Amniotic stem cell (primary cell): ENCODE data around the gene SLC35E4.
"Not testable (repeated sequence)": the region's sequence is repeated elsewhere in the genome, so short reads cannot be mapped to it uniquely, and the experiment has no call there.

Source experiments
- DNase-seq: peaks from one replicate; lab custom pipeline; 2025; lab: John Stamatoyannopoulos, UW

Gene SLC35E4

GRCh38 chr22:30611197-30611596 is 24.4 kb upstream of the SLC35E4 start:
- no peak for DNase-seq

DNA sequence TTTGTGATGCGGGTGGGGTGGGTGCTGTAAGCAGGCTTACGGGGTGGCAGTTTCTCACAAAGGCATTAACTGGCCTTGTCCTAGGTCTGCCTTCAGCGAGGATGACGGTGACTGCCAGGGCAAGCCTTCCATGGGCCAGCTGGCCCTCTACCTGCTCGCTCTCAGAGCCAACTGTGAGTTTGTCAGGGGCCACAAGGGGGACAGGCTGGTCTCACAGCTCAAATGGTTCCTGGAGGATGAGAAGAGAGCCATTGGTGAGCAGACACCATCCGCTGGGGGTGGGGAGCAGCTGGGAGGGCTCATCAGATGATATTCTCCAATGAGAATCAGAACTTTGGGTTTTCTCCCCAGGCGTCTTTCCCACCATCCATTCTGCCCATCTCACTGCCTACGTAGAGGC is 22.8 kb upstream of the SLC35E4 start:
- no peak for DNase-seq

GRCh38 chr22:30614268-30614667 is 21.3 kb upstream of the SLC35E4 start:
- DNase-seq, result no peak

DNA sequence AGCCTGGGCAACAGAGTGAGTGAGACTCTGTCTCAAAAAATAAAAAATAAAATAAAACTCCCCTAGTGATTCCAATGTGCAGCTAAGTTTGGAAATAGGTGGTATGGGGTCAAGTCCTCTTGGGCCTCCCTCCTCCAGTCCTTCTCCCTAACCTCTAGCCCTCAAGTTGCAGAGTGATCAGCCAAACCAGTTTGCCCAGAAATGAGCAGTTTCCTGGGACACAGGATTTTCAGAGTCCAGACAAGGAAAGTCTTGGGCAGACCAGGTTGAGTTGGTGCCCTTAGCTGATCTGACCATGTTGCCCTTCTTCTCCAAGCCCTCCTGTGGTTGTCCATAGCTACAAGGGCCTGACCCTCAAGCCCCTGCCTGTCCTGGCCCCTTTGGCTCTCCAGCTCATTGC is 20.7 kb upstream of the SLC35E4 start:
- DNase-seq, result no peak

- no peak for DNase-seq
Measured at GRCh38 chr22:30615543-30615954, 20.0 kb upstream of the SLC35E4 start.

- DNase-seq, result no peak
Measured at GRCh38 chr22:30617819-30618218, 17.8 kb upstream of the SLC35E4 start.

- DNase-seq, result not testable (repeated sequence)
Measured at GRCh38 chr22:30619909-30620308, 15.7 kb upstream of the SLC35E4 start.

- DNase-seq, result no peak
Measured at GRCh38 chr22:30626413-30626812, 9.2 kb upstream of the SLC35E4 start.

DNA sequence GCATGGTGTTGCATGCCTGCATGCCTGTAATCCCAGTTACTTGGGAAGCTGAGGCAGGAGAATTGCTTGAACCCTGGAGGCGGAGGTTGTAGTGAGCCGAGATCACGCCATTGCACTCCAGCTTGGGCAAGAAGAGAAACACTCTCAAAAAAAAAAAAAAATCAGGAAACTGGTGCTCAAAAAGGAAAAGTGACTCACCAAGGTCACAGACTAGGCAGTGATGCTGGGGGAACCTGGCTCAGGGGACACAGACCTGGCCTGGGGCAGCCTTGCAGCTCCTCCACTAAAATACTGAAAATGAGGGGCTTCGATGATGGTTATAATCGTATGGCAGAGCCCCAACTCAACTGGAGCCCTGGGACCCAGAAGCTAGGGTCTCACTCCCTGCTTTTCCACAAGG is 8.1 kb upstream of the SLC35E4 start:
- DNase-seq, result no peak

DNA sequence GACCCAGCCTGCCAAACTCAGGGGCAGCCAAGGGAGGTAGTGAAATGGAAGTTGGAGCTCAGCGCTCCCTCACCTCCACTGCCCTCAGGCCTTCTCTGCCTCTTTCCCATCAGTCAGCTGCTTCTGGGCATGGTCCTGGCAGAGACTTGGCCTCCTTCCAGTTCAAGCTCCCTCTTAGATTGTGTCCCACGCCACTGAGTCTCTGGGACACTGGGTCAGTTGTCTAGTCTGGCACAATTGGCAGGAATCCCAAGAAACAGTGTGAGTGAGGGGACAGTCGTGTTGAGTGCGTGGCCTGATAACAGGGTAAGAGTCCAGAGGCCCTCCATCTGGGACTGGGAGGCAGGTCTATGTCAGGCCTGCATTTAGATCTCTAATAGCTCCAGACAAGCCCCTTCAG is 7.1 kb upstream of the SLC35E4 start:
- no peak for DNase-seq

GRCh38 chr22:30631469-30631868 is 4.1 kb upstream of the SLC35E4 start:
- not testable (repeated sequence) for DNase-seq

DNA sequence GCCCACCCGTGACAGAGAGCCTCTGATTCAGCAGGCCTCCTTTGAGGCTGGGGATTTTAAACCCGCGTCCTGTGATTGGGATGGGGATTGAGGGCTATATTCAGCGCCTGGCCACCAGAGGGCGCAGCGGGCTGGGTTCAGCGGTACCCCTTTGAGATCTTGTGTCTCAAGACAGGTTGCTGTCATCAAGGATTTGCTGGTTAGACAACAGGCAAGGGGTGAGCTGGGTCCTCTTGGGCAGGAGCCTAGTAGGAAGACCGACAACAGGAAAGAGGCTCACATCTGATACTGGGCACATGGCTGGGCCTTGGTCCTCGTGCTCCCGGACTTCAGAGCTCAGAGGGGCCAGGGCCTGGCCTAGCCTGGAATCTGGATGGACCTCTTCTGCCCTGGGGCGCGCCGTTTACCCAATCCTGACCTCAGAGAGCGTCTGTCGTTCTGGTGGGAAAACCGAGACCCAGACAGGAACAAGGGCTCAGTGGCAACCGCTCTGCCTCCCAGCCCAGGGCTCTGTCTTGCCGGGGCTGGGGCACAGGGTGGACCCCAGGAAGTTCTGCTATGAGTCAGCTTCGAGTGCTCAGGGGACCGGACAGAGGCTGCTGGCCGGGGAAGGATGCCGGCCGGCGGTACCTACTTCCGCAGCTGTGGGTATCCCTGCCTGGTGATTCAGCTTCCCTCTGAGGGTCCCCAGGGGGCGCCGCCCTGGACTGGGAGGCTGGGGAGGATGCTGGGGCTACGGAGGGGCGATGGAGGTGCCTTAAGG is 929 bp upstream of the SLC35E4 start:
- DNase-seq, result peak; percentile 72

GRCh38 chr22:30636226-30637077 is 871 bp downstream of the SLC35E4 start:
- DNase-seq, result no peak

DNA sequence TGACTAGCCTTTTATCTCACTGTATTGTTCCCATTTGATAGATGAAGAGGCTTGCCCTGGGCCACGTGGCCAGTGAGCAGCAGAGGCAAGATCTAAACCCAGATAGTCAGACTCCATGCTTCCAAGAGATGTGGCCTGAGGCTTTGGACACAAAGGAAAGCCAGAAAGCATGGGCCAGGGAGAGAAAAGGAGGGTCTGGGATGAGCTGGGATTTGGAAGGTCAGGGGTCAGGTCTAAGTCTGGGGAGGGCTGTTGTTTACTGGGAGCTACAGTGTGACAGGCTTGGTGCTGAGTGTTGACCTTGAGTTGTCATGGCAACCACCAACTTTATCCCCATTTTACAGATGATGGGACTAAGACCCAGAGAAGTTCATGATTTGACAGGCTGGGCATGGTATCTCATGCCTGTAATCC is 2.1 kb downstream of the SLC35E4 start:
- DNase-seq, result no peak

- no peak for DNase-seq
Measured at GRCh38 chr22:30640361-30640760, 4.8 kb downstream of the SLC35E4 start.

DNA sequence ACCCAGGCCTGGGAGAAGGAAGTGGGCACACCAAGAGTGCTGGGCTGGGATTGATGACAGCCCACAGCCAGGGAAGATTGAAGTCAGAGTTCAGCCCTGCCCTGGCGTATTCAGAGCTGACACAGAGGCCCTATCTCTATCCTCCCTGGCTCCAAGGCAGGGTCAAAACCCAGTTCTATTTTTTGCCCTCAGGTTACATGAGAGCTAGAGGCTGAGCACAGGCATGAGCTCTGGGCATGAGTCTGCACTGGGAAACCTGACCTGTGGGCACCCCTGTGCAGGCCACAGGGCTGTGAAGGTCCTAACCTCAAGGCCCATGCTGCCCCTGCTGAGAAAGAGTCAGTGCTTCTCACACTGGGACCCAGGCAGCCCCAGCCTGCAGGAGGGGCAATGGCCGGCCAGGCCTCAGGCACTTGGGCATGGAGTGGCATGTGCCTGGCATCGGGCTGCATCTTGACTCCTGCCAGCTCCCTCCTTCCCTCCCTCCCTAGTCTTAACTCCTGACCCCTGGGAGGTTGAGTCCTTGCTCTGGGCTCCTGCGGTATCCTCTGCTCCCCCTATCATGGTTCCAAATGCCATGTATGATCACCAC is 5.4 kb downstream of the SLC35E4 start:
- DNase-seq, result no peak

GRCh38 chr22:30643055-30643875 is 7.7 kb downstream of the SLC35E4 start:
- no peak for DNase-seq

DNA sequence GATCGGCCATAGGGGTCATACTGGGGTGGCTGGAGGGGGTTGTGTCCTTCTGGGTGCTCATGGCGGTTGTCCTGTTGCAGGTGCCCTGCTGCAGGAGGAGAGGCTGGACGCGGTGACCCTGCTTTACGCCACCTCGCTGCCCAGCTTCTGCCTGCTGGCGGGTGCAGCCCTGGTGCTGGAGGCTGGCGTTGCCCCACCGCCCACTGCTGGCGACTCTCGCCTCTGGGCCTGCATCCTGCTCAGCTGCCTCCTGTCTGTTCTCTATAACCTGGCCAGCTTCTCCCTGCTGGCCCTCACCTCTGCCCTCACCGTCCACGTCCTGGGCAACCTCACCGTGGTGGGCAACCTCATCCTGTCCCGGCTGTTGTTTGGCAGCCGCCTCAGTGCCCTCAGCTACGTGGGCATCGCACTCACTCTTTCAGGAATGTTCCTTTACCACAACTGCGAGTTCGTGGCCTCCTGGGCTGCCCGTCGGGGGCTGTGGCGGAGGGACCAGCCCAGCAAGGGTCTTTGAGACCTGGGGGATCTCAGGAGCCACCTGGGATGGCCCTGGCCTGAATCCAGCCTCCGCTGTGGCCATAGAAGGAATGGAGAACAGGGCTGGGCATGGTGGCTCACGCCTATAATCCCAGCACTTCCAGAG is 11.1 kb downstream of the SLC35E4 start:
- DNase-seq, result no peak

DNA sequence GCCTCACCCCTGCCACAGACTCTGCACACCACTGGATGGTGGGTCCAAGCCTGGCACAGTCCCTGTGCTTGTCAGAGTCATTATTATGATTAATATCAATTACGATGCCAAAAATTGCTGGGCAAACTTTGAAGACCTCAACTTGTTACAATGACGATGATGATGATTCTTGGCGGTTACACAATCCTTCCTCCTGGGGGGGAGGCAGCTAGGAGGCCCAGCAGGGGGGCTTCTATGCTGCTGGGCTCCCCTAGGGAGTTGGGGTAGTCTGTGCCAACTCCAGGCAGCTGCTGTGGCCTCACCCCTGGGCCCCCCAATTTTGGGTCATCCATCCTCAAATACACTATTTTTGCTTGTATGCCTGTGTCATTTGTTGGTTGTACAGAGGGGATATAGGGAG is 12.0 kb downstream of the SLC35E4 start:
- DNase-seq, result no peak

DNA sequence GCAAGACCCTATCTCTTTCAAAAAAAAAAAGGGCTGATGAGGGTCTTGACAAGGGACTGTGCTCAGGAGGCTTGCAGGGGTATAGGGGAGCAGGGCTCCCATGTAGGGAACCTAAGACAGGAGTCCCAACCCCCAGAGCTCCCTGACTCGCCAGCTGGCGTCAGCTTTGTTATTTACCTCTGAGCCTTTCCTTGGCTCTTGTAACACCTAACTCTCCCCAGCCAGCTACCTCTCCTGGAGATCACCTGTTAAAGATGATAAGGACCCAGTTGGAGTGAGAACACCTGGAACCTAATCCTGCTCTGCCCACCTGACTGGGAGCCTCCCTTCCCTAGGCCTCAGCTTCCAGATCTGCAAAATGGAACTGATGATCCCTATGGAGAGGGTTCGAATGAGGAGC is 13.2 kb downstream of the SLC35E4 start:
- no peak for DNase-seq

- peak; percentile 70 for DNase-seq
Measured at GRCh38 chr22:30649430-30650007, 13.9 kb downstream of the SLC35E4 start.
